Keratinocyte (primary cell): ENCODE results near the gene FN3KRP. TPM values are rescaled to one million over a fixed set of nuclear protein-coding genes. Genes with fewer than 3 reads are reported as not detected.
A peak's percentile ranks its signal among the peaks of the same experiment; 100 is the strongest.

ENCODE experiments used
- DNase-seq: peaks from one replicate; pipeline ENCODE4 v3.0.0-alpha.2; 2011; ENCODE audit warnings: low read depth, missing footprints, low spot score
- FAIRE-seq: peaks from 2 replicates; lab custom pipeline; 2011; peaks lifted over from hg19 to GRCh38; lab: Jason Lieb, UNC
- H2AFZ ChIP-seq: 2 replicates; pipeline ENCODE4 v1.6.0; 2012; ENCODE audit warnings: low read length, control low read depth, inconsistent platforms; ENCODE audit not compliant: control insufficient read depth
- H3K27ac ChIP-seq: 2 replicates; pipeline ENCODE4 v1.5.1; 2011; ENCODE audit warnings: low read length; ENCODE audit not compliant: control insufficient read depth, insufficient read depth
- H3K27me3 ChIP-seq: 3 replicates; pipeline ENCODE4 v1.6.0; 2011; ENCODE audit warnings: low read length; ENCODE audit not compliant: control insufficient read depth, insufficient read depth; ENCODE audit errors: extremely low read depth
- H3K36me3 ChIP-seq, 2 experiments: 2 replicates in 1 of 2; 3 replicates in 1 of 2; pipeline ENCODE4 v1.5.1; 2011; ENCODE audit warnings: low read length in 2 of 2, mild to moderate bottlenecking in 1 of 2; ENCODE audit not compliant: control insufficient read depth in 2 of 2, insufficient read depth in 2 of 2; ENCODE audit errors: extremely low read depth in 1 of 2
- H3K4me1 ChIP-seq: 3 replicates; pipeline ENCODE4 v1.5.1; 2011; ENCODE audit warnings: low read length; ENCODE audit not compliant: control insufficient read depth, insufficient read depth; ENCODE audit errors: extremely low read depth
- H3K4me2 ChIP-seq: 3 replicates; pipeline ENCODE4 v1.6.0; 2011; ENCODE audit warnings: low read depth, low read length; ENCODE audit not compliant: control insufficient read depth, insufficient read depth; ENCODE audit errors: extremely low read depth
- H3K4me3 ChIP-seq, 3 experiments: fragments of 200-600 bp in 1 of 3; sonication (generic) in 1 of 3; 2 replicates in 2 of 3; 3 replicates in 1 of 3; pipeline ENCODE4 v1.5.1; 2011 to 2016; ENCODE audit warnings: low read length in 3 of 3, mild to moderate bottlenecking in 3 of 3, control low read depth in 2 of 3, inconsistent platforms in 1 of 3, low read depth in 1 of 3, mixed read lengths in 1 of 3, mixed run types in 1 of 3, moderate library complexity in 1 of 3; ENCODE audit not compliant: control insufficient read depth in 2 of 3, insufficient read depth in 2 of 3; ENCODE audit errors: extremely low read depth in 1 of 3
- H3K79me2 ChIP-seq: 2 replicates; pipeline ENCODE4 v1.6.0; 2012; ENCODE audit warnings: low read length; ENCODE audit not compliant: control insufficient read depth, insufficient read depth
- H3K9ac ChIP-seq: 3 replicates; pipeline ENCODE4 v1.6.0; 2011; ENCODE audit warnings: low read length; ENCODE audit not compliant: control insufficient read depth, insufficient read depth; ENCODE audit errors: extremely low read depth
- H3K9me1 ChIP-seq: 3 replicates; pipeline ENCODE4 v1.6.0; 2011; ENCODE audit warnings: low read length; ENCODE audit not compliant: control insufficient read depth, insufficient read depth; ENCODE audit errors: extremely low read depth
- H3K9me3 ChIP-seq: 2 replicates; pipeline ENCODE4 v1.5.1; 2012; ENCODE audit warnings: low read depth, low read length; ENCODE audit not compliant: control insufficient read depth
- H4K20me1 ChIP-seq: 3 replicates; pipeline ENCODE4 v1.6.0; 2011; ENCODE audit warnings: low read length; ENCODE audit not compliant: control insufficient read depth, insufficient read depth; ENCODE audit errors: extremely low read depth
- CTCF ChIP-seq, 3 experiments: IDR thresholded peaks in 1 of 3; conservative IDR thresholded peaks in 1 of 3; optimal IDR thresholded peaks in 1 of 3; 2 replicates in 2 of 3; 3 replicates in 1 of 3; pipeline versions ENCODE3 to v1.5.1; 2011; ENCODE audit warnings: low read length in 3 of 3, mild to moderate bottlenecking in 3 of 3, moderate library complexity in 2 of 3, control low read depth in 1 of 3, inconsistent platforms in 1 of 3; ENCODE audit not compliant: insufficient read depth in 2 of 3; ENCODE audit errors: extremely low read depth in 1 of 3
- EZH2 ChIP-seq: IDR thresholded peaks from one replicate; pipeline ENCODE4 v1.6.1; 2012; ENCODE audit warnings: inconsistent platforms, mild to moderate bottlenecking, low read length, moderate library complexity
- dilution Hi-C: fragments of 300-500 bp; cut with MboI; formaldehyde crosslinking; loops from one replicate; pipeline ENCODE4 v1.7.0; 2020; ENCODE audit warnings: low sequenced_read_pairs; ENCODE audit not compliant: extremely low pct_ligation_motif_present
- polyA plus RNA-seq, 5 experiments: library from polyadenylated mRNA; depleted of rRNA in 3 of 5; stranded (reverse) in 3 of 5; stranded (forward) in 1 of 5; unstranded in 1 of 5; fragments of >200 nt; gene quantifications; 1 replicate in 1 of 5; 2 replicates in 3 of 5; 3 replicates in 1 of 5; pipeline versions ENCODE4 v1.2.1 to v1.2.3, GENCODE V29; 2011 to 2012; ENCODE audit warnings: missing spikeins in 2 of 5, low read depth in 1 of 5, low replicate concordance in 1 of 5
- small RNA-seq, 3 experiments: library from RNA; depleted of rRNA; stranded (forward); fragments of <200 nt; gene quantifications; one replicate each; pipeline ENCODE3, GENCODE V24; 2012; ENCODE audit warnings: low read depth in 3 of 3, low replicate concordance in 1 of 3; ENCODE audit not compliant: insufficient read length in 3 of 3

The FN3KRP gene
- polyA plus RNA-seq, 1 donor (not counting 4 experiments of a cell fraction or from before 2014, with no cell fraction given), result 25.7 TPM

- H2AFZ ChIP-seq, result no peak overlapping the region
- H3K4me2 ChIP-seq, result peak overlapping the region; percentile 42
- no peaks in the 10 kb centered on the region for H3K9me1 ChIP-seq
- DNase-seq, result no peak
- peaks cover 8% of the 10 kb centered on the region for H3K79me2 ChIP-seq
- no peak overlapping the region for H3K9ac ChIP-seq
- H3K36me3 ChIP-seq, result peaks cover 4 to 14% of the 10 kb centered on the region in 2 experiments
- dilution Hi-C loops, result no loop called here
- no peak for TF ChIP-seq EZH2
- TF ChIP-seq CTCF (optimal IDR thresholded peaks at IDR 0.05 in 1 of 3, IDR thresholded peaks at IDR 0.05 in 1 of 3, conservative IDR thresholded peaks at IDR 0.05 in 1 of 3; ENCODE audit: extremely low read depth in 1 of 3, insufficient read depth in 2 of 3, low read length in 3 of 3), result peak; percentile 91 to 93 (median 92)
- no peaks in the 10 kb centered on the region for H3K27me3 ChIP-seq
- FAIRE-seq, result no peak
- peaks cover 4% of the 10 kb centered on the region for H4K20me1 ChIP-seq
- H3K27ac ChIP-seq, result no peak overlapping the region
- H3K4me3 ChIP-seq, result no peak overlapping the region
- no peaks in the 10 kb centered on the region for H3K4me1 ChIP-seq
- no peaks in the 10 kb centered on the region for H3K9me3 ChIP-seq
Observed at GRCh38 chr17:82775001-82775823, 58.7 kb downstream of the FN3KRP start.

- peaks cover 4% of the 10 kb centered on the region for H4K20me1 ChIP-seq
- TF ChIP-seq CTCF (optimal IDR thresholded peaks at IDR 0.05 in 1 of 3, IDR thresholded peaks at IDR 0.05 in 1 of 3, conservative IDR thresholded peaks at IDR 0.05 in 1 of 3; ENCODE audit: extremely low read depth in 1 of 3, insufficient read depth in 2 of 3, low read length in 3 of 3) (no peak), EZH2 (no peak)
- no peaks in the 10 kb centered on the region for H3K27me3 ChIP-seq
- H3K4me2 ChIP-seq, result no peak overlapping the region
- DNase-seq (no peak), FAIRE-seq (no peak)
- no peaks in the 10 kb centered on the region for H3K9me1 ChIP-seq
- H3K4me1 ChIP-seq, result no peaks in the 10 kb centered on the region
- peaks cover 6 to 14% of the 10 kb centered on the region in 2 experiments for H3K36me3 ChIP-seq
- H3K27ac ChIP-seq, result no peak overlapping the region
- H3K9me3 ChIP-seq, result no peaks in the 10 kb centered on the region
- peaks cover 8% of the 10 kb centered on the region for H3K79me2 ChIP-seq
- H3K4me3 ChIP-seq, result no peak overlapping the region
- no peak overlapping the region for H3K9ac ChIP-seq
- dilution Hi-C loops, result no loop called here
- no peak overlapping the region for H2AFZ ChIP-seq
Observed at GRCh38 chr17:82776454-82776853, 59.9 kb downstream of the FN3KRP start.

Small RNAs within 50 kb of the gene (small RNA-seq; reads per million reads assigned to genes)
- 0 to 0.25 (median 0.07) reads per million in 3 experiments for gene MIR4525

Other genes with a start within 250 kb of the FN3KRP start
- gene FOXK2, start 197.0 kb upstream of the FN3KRP start, polyA plus RNA-seq, result 39.4 to 43.9 TPM (median 43.8 TPM) in 3 replicates
- gene WDR45B, start 68.3 kb upstream of the FN3KRP start, polyA plus RNA-seq, result 77.2 to 92.4 TPM (median 89.2 TPM) in 3 replicates
- 10.6 to 15.1 TPM (median 11.4 TPM) in 3 replicates for gene RAB40B, start 18.0 kb upstream of the FN3KRP start, polyA plus RNA-seq
- 0.10 to 0.35 TPM (median 0.32 TPM) in 3 replicates for gene FN3K, start 18.9 kb downstream of the FN3KRP start, polyA plus RNA-seq
- 30.1 to 51.5 TPM (median 36.2 TPM) in 3 replicates for gene TBCD, start 35.4 kb downstream of the FN3KRP start, polyA plus RNA-seq
- 1.8 to 9.6 TPM (median 5.5 TPM) in 3 replicates for gene ZNF750, start 123.3 kb downstream of the FN3KRP start, polyA plus RNA-seq